Aorta (tissue), 5 donors: Measurements from ENCODE around the gene BNIPL. TPM values are rescaled to one million over a fixed set of nuclear protein-coding genes. Genes with fewer than 3 reads are reported as not detected.
A peak's percentile ranks its signal among the peaks of the same experiment; 100 is the strongest.

Experiments
- ATAC-seq: fragments of 200-7000 bp; cut with Tn5 transposase; one replicate; pipeline ENCODE4 v1.9.1; 2022; ENCODE audit warnings: moderate library complexity; ENCODE audit not compliant: low FRiP score
- DNase-seq, 2 donors: peaks; one replicate each; pipeline ENCODE4 v3.0.0-alpha.2; 2020
- H3K27ac ChIP-seq, 2 donors: one replicate each; pipeline ENCODE4 v1.5.1; 2013; ENCODE audit warnings: low read length in 2 of 2, mild to moderate bottlenecking in 2 of 2, moderate library complexity in 2 of 2, control low read depth in 1 of 2, inconsistent platforms in 1 of 2, low read depth in 1 of 2
- H3K27me3 ChIP-seq, 2 donors: one replicate each; pipeline ENCODE4 v1.6.1; 2013; ENCODE audit warnings: control low read depth in 1 of 2, low read length in 1 of 2, mild to moderate bottlenecking in 1 of 2, moderate library complexity in 1 of 2; ENCODE audit not compliant: insufficient read depth in 2 of 2, control insufficient read depth in 1 of 2
- H3K36me3 ChIP-seq, 2 donors: one replicate each; pipeline ENCODE4 v1.6.1; 2013; ENCODE audit warnings: control low read depth in 1 of 2, low read length in 1 of 2, mild to moderate bottlenecking in 1 of 2; ENCODE audit not compliant: insufficient read depth in 2 of 2, control insufficient read depth in 1 of 2
- H3K4me1 ChIP-seq, 2 donors: one replicate each; pipeline ENCODE4 v1.6.1; 2013; ENCODE audit warnings: low read length in 2 of 2, control low read depth in 1 of 2, mild to moderate bottlenecking in 1 of 2, moderate library complexity in 1 of 2; ENCODE audit not compliant: insufficient read depth in 2 of 2, control insufficient read depth in 1 of 2
- H3K4me3 ChIP-seq, 2 donors: one replicate each; pipeline ENCODE4 v1.5.1; 2013; ENCODE audit warnings: low read length in 2 of 2, control low read depth in 1 of 2, mild to moderate bottlenecking in 1 of 2
- H3K9me3 ChIP-seq: one replicate; pipeline ENCODE4 v1.6.1; 2013; ENCODE audit warnings: mild to moderate bottlenecking, low read length; ENCODE audit not compliant: control insufficient read depth
- WGBS, 2 donors: extraction: QIAGEN DNeasy Blood & Tissue Kit; methylation state at CpG; one replicate each; pipeline ENCODE4 v1.1.7; 2013; 5-methylcytosine and 5-hydroxymethylcytosine counted together
- intact Hi-C, 2 donors: fragments of 100-400 bp; cut with DNase I; formaldehyde crosslinking; loops; one replicate each; pipeline versions ENCODE4 v1.14.2 to v1.15.0; 2022
- polyA plus RNA-seq, 2 donors: library from polyadenylated mRNA; stranded (reverse); fragments of 200-250 nt; gene quantifications; one replicate each; pipeline ENCODE4 v1.2.3, GENCODE V29; 2013
- total RNA-seq, 2 donors: library from RNA; stranded (reverse); fragmentation: NEBNext Ultra II Directional; extraction: Animal tissue kit (Norgen Biotek cat#: 25700); gene quantifications; one replicate each; pipeline ENCODE4 v1.2.1, GENCODE V29; 2021
- donor health status: healthy with polysubstance abuse.
- donor health status: Bipolar disorder and iron deficiency.
- donor health status: DM: no; HTN: no; CAD: no.
- donor health status: DM: no; HTN: no; CAD: no.
- donor health status: DM: yes; HTN: yes; CAD: no.

The BNIPL gene
- total and polyA plus RNA-seq, 4 donors = 0.29 to 0.54 (median 0.38) TPM; not detected in 1

- peak; percentile 85 for ATAC-seq
- Histone ChIP-seq H3K4me1 (no peaks in the 10 kb centered on the region), H3K36me3 (peaks cover 0 to 2% of the 10 kb centered on the region in 2 donors), H3K4me3 (peak overlapping the region; percentile 51 to 82), H3K27me3 (no peaks in the 10 kb centered on the region), H3K9me3 (no peaks in the 10 kb centered on the region), H3K27ac (peak overlapping the region in 1 of 2 donors; percentile 41)
- 0 to 1% methylated on average over 48 of the region's 48 CpGs for WGBS, 2 donors
- intact Hi-C loops = no loop called here
- peak; percentile 79 to 88 for DNase-seq
These were observed 11.7 kb downstream of the BNIPL start for GRCh38 chr1:151047925-151048644.

GRCh38 chr1:151048645-151049032 is 12.3 kb downstream of the BNIPL start:
- Histone ChIP-seq H3K36me3 (peaks cover 0 to 2% of the 10 kb centered on the region in 2 donors), H3K4me3 (peak overlapping the region in 1 of 2 donors; percentile 51), H3K4me1 (no peaks in the 10 kb centered on the region), H3K27ac (peak overlapping the region in 1 of 2 donors; percentile 16), H3K27me3 (no peaks in the 10 kb centered on the region), H3K9me3 (no peaks in the 10 kb centered on the region)
- ATAC-seq (no peak), DNase-seq (no peak)
- WGBS, 2 donors = 2 to 5% methylated on average over 3 of the region's 3 CpGs
- intact Hi-C loops = no loop called here

- ATAC-seq = no peak
- 80 to 82% methylated on average over 5 of the region's 5 CpGs for WGBS, 2 donors
- Histone ChIP-seq H3K36me3 (peaks cover 0 to 2% of the 10 kb centered on the region in 2 donors), H3K9me3 (no peaks in the 10 kb centered on the region), H3K4me1 (no peaks in the 10 kb centered on the region), H3K4me3 (no peak overlapping the region), H3K27ac (peak overlapping the region in 1 of 2 donors; percentile 21), H3K27me3 (no peaks in the 10 kb centered on the region)
- no peak for DNase-seq
- intact Hi-C loops = no loop called here
These were observed 13.1 kb downstream of the BNIPL start for GRCh38 chr1:151049458-151049857.

- Histone ChIP-seq H3K9me3 (no peaks in the 10 kb centered on the region), H3K4me3 (no peak overlapping the region), H3K4me1 (no peaks in the 10 kb centered on the region), H3K36me3 (peaks cover 0 to 4% of the 10 kb centered on the region in 2 donors), H3K27me3 (no peaks in the 10 kb centered on the region), H3K27ac (no peak overlapping the region)
- ATAC-seq (no peak), DNase-seq (no peak)
- WGBS, 2 donors = 77 to 78% methylated on average over 2 of the region's 2 CpGs
- intact Hi-C loops = no loop called here
These were observed 13.8 kb downstream of the BNIPL start for GRCh38 chr1:151050051-151050688.

- 67 to 72% methylated on average over 2 of the region's 2 CpGs for WGBS, 2 donors
- Histone ChIP-seq H3K4me1 (peaks cover 0 to 3% of the 10 kb centered on the region in 2 donors), H3K4me3 (no peak overlapping the region), H3K9me3 (no peaks in the 10 kb centered on the region), H3K36me3 (peaks cover 2 to 10% of the 10 kb centered on the region in 2 donors), H3K27ac (no peak overlapping the region), H3K27me3 (no peaks in the 10 kb centered on the region)
- no peak for ATAC-seq
- DNase-seq = no peak
- intact Hi-C loops = no loop called here
These were observed 15.1 kb downstream of the BNIPL start for GRCh38 chr1:151051356-151052009.

GRCh38 chr1:151054971-151055547 is 18.7 kb downstream of the BNIPL start:
- 85 to 86% methylated on average over 4 of the region's 4 CpGs for WGBS, 2 donors
- H3K36me3 ChIP-seq = peaks cover 2 to 10% of the 10 kb centered on the region in 2 donors

GRCh38 chr1:151055581-151055980 is 19.2 kb downstream of the BNIPL start:
- no peak for DNase-seq
- Histone ChIP-seq H3K36me3 (peaks cover 2 to 10% of the 10 kb centered on the region in 2 donors), H3K27me3 (no peaks in the 10 kb centered on the region), H3K9me3 (no peaks in the 10 kb centered on the region), H3K27ac (peak overlapping the region in 1 of 2 donors; percentile 42), H3K4me1 (peaks cover 0 to 4% of the 10 kb centered on the region in 2 donors), H3K4me3 (no peak overlapping the region)
- intact Hi-C loops = loop anchor here in 1 of 2 donors (5.0 kb wide), 1 partner anchor 48 kb away; the partner anchor contains the start of genes MINDY1 and PRUNE1
- 47 to 48% methylated on average over 2 of the region's 2 CpGs for WGBS, 2 donors
- ATAC-seq = no peak

More at GRCh38 chr1:151054971-151055547, 18.7 kb downstream of the BNIPL start:
- H3K4me1 ChIP-seq = peaks cover 0 to 4% of the 10 kb centered on the region in 2 donors
- H3K27ac ChIP-seq = peak overlapping the region in 1 of 2 donors; percentile 17
- intact Hi-C loops = loop anchor here in 1 of 2 donors (5.0 kb wide), 1 partner anchor 48 kb away; the partner anchor contains the start of genes MINDY1 and PRUNE1
- DNase-seq (no peak), ATAC-seq (no peak)
- no peak overlapping the region for H3K4me3 ChIP-seq
- no peaks in the 10 kb centered on the region for H3K27me3 ChIP-seq
- no peaks in the 10 kb centered on the region for H3K9me3 ChIP-seq

GRCh38 chr1:151056149-151056548 is 19.8 kb downstream of the BNIPL start:
- peaks cover 0 to 4% of the 10 kb centered on the region in 2 donors for H3K4me1 ChIP-seq
- intact Hi-C loops = loop anchor here in 1 of 2 donors (5.0 kb wide), 1 partner anchor 49 kb away; the partner anchor contains the start of genes MINDY1 and PRUNE1

More at GRCh38 chr1:151056149-151056548, 19.8 kb downstream of the BNIPL start:
- Histone ChIP-seq H3K4me3 (no peak overlapping the region), H3K27me3 (no peaks in the 10 kb centered on the region), H3K27ac (peak overlapping the region in 1 of 2 donors; percentile 5), H3K36me3 (peaks cover 2 to 10% of the 10 kb centered on the region in 2 donors), H3K9me3 (no peaks in the 10 kb centered on the region)
- WGBS, 2 donors = 60 to 63% methylated on average over 2 of the region's 2 CpGs
- ATAC-seq (no peak), DNase-seq (no peak)
